Stimulated activated CD4-positive, alpha-beta T cell treated with anti-CD3 and anti-CD28 coated beads, Interleukin-12 subunit alpha, Interleukin-12 subunit beta, amount 100 ng/mL, for 4 hours (primary cell): ENCODE data around the gene RTEL1.
A peak's percentile ranks its signal among the peaks of the same experiment; 100 is the strongest.
"Not testable (repeated sequence)": the region's sequence is repeated elsewhere in the genome, so short reads cannot be mapped to it uniquely, and the experiment has no call there.

Experiments used
- DNase-seq: peaks from one replicate; pipeline ENCODE4 v3.0.0-alpha.2; 2020

The RTEL1 gene

GRCh38 chr20:63702036-63702665 is 44.0 kb downstream of the RTEL1 start:
- no peak for DNase-seq

GRCh38 chr20:63702751-63703470 is 44.8 kb downstream of the RTEL1 start:
- DNase-seq = no peak

GRCh38 chr20:63703471-63703975 is 45.4 kb downstream of the RTEL1 start:
- DNase-seq = no peak

GRCh38 chr20:63703976-63704748 is 46.0 kb downstream of the RTEL1 start:
- no peak for DNase-seq

- DNase-seq = no peak
Observed at GRCh38 chr20:63704749-63705117, 46.6 kb downstream of the RTEL1 start.

- no peak for DNase-seq
Observed at GRCh38 chr20:63705232-63706026, 47.3 kb downstream of the RTEL1 start.

GRCh38 chr20:63706027-63706695 is 48.0 kb downstream of the RTEL1 start:
- DNase-seq = no peak

- peak; percentile 62 for DNase-seq
Observed at GRCh38 chr20:63706852-63707557, 48.9 kb downstream of the RTEL1 start.

- DNase-seq = peak; percentile 87
Observed at GRCh38 chr20:63707558-63708300, 49.6 kb downstream of the RTEL1 start, which contains the start of the genes ARFRP1 and ZGPAT. TSS of gene ARFRP1 (minus strand) at chr20:63707976. CDS start at chr20:63707091, 885 bp downstream. TSS of gene ZGPAT (plus strand) at chr20:63708039. CDS start at chr20:63708581, 542 bp downstream.

- DNase-seq = no peak
Observed at GRCh38 chr20:63708301-63709148, 50.4 kb downstream of the RTEL1 start.

- DNase-seq = no peak
Observed at GRCh38 chr20:63709149-63709527, 51.0 kb downstream of the RTEL1 start.

GRCh38 chr20:63711085-63711645 is 53.1 kb downstream of the RTEL1 start:
- no peak for DNase-seq

- no peak for DNase-seq
Observed at GRCh38 chr20:63712191-63712590, 54.1 kb downstream of the RTEL1 start.

- DNase-seq = no peak
Observed at GRCh38 chr20:63714858-63715257, 56.7 kb downstream of the RTEL1 start.

GRCh38 chr20:63718996-63719395 is 60.9 kb downstream of the RTEL1 start:
- no peak for DNase-seq

- not testable (repeated sequence) for DNase-seq
Observed at GRCh38 chr20:63722967-63723622, 65.0 kb downstream of the RTEL1 start.

- DNase-seq = not testable (repeated sequence)
Observed at GRCh38 chr20:63730189-63730733, 72.1 kb downstream of the RTEL1 start.

- DNase-seq = no peak
Observed at GRCh38 chr20:63731410-63731809, 73.3 kb downstream of the RTEL1 start.
